ENCODE results near the gene HCFC1R1. TPM values are rescaled to one million over a fixed set of nuclear protein-coding genes. Genes with fewer than 3 reads are reported as not detected.

Gene HCFC1R1
- total and polyA plus RNA-seq, 2 of the 8 experiments (the other 6 are each of a cell fraction or from before 2014, with no cell fraction given): 72.7 to 138 TPM

DNA sequence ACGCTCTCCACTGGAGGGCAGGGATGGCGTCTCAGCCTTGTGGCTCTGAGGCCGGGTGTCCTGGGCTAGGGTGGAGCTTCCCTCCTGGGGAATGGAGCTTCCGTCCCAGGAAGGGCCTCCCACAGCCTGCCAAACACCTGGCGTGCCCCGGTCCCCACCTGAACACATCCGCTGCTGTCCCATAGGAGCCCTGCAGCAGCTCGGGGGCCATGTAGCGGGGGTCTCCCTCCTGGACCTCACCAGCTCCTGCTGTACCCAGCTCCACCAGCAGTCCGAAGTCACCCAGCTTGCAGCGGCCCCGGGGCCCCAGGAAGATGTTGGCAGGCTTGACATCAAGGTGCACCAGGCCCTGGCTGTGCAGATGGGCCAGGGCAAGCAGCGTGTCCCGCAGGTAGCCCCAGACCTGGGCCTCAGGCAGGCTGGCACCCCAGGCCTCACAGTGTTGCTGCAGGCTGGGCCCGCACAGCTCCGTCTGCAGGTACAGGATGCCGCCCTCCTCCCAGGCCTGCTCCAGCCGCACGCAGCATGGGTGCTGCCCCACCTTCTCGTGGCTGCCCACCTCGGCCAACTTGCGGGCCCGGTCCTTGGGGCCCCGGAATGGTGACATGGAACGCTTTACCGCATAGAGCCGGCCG, 48.5 kb downstream of the HCFC1R1 start (continued):
- TF ChIP-seq EP300 (IDR thresholded peaks at IDR 0.05; ENCODE audit: borderline replicate concordance in 1 of 2, low read depth in 2 of 2, low read length in 2 of 2): no peak
- no peak for TF ChIP-seq JUN (IDR thresholded peaks at IDR 0.05; ENCODE audit: low read depth, low read length)
- no peak for TF ChIP-seq KDM4A (IDR thresholded peaks at IDR 0.05; ENCODE audit: low read depth, low read length, severe bottlenecking)
- TF ChIP-seq SIX5 (IDR thresholded peaks at IDR 0.05; ENCODE audit: low read depth, low read length): no peak
- no peak for TF ChIP-seq SP1 (IDR thresholded peaks at IDR 0.05; ENCODE audit: low read depth, low read length)
- no peak for TF ChIP-seq BACH1 (IDR thresholded peaks at IDR 0.05; ENCODE audit: low read length)
- no peak for TF ChIP-seq CHD2 (IDR thresholded peaks at IDR 0.05; ENCODE audit: low read length)
- no peak for TF ChIP-seq MAFK (IDR thresholded peaks at IDR 0.05; ENCODE audit: low read depth, low read length)
- no peak for TF ChIP-seq CEBPB (IDR thresholded peaks at IDR 0.05; ENCODE audit: low read depth, low read length)

Data from H1 (cell line).